ENCODE results near the gene PSEN1. TPM values are rescaled to one million over a fixed set of nuclear protein-coding genes. Genes with fewer than 3 reads are reported as not detected.
"Not testable (repeated sequence)": the region's sequence is repeated elsewhere in the genome, so short reads cannot be mapped to it uniquely, and the experiment has no call there.

PSEN1 gene
- total RNA-seq, 1 experiment from 2014 or later = 41.9 TPM

DNA sequence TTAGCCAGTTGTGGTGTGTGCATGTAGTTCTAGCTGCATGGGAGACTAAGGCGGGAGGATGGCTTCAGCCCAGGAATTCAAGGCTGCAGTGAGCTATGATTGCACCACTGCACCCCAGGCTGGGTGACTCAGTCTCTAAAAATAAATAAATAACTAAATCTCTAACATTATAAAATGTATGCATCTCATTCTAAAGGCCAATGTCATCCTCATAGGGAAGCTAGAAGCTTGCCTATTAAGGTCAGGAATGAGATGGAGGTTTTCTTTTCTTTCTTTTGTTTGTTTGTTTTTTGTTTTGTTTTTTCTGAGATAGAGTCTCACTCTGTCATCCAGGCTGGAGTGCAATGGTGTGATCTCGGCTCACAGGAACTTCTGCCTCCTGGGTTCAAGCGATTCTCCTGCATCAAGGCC lies 52.2 kb downstream of the PSEN1 start:
- BruUV-seq (replicated peaks) = no TSS peak
- peaks cover 6% of the 10 kb centered on the region for H3K36me3 ChIP-seq (ENCODE audit: insufficient read depth, low read length, poor library complexity, severe bottlenecking)
- H3K9me3 ChIP-seq (ENCODE audit: low read depth, low read length, poor library complexity, severe bottlenecking) = no peaks in the 10 kb centered on the region
- no peak overlapping the region for H3K4me3 ChIP-seq (ENCODE audit: low read depth, low read length, poor library complexity, severe bottlenecking)
- H3K27me3 ChIP-seq (replicated peaks; ENCODE audit: insufficient read depth, low read depth, low read length, poor library complexity) = no peaks in the 10 kb centered on the region
- TF ChIP-seq, protein P1, sequence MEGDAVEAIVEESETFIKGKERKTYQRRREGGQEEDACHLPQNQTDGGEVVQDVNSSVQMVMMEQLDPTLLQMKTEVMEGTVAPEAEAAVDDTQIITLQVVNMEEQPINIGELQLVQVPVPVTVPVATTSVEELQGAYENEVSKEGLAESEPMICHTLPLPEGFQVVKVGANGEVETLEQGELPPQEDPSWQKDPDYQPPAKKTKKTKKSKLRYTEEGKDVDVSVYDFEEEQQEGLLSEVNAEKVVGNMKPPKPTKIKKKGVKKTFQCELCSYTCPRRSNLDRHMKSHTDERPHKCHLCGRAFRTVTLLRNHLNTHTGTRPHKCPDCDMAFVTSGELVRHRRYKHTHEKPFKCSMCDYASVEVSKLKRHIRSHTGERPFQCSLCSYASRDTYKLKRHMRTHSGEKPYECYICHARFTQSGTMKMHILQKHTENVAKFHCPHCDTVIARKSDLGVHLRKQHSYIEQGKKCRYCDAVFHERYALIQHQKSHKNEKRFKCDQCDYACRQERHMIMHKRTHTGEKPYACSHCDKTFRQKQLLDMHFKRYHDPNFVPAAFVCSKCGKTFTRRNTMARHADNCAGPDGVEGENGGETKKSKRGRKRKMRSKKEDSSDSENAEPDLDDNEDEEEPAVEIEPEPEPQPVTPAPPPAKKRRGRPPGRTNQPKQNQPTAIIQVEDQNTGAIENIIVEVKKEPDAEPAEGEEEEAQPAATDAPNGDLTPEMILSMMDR (conservative IDR thresholded peaks at IDR 0.05; ENCODE audit: low read depth, low read length) = no peak
- TF ChIP-seq EZH2 (IDR thresholded peaks at IDR 0.05; ENCODE audit: borderline replicate concordance, low read depth, low read length, poor library complexity, severe bottlenecking) = no peak
- no peak overlapping the region for H3K27ac ChIP-seq (ENCODE audit: low read depth, low read length, poor library complexity, severe bottlenecking)
- DNase-seq (ENCODE audit: low spot score) = no peak
- intact Hi-C loops (cut with micrococcal nuclease; ENCODE audit: unreplicated experiment) = no loop called here
- CTCF ChIA-PET = no interaction called here
- POLR2A ChIA-PET (ENCODE audit: low non-redundant PET) = no interaction called here
- H3K4me1 ChIP-seq (ENCODE audit: insufficient read depth, low read length, poor library complexity, severe bottlenecking) = no peaks in the 10 kb centered on the region

DNA sequence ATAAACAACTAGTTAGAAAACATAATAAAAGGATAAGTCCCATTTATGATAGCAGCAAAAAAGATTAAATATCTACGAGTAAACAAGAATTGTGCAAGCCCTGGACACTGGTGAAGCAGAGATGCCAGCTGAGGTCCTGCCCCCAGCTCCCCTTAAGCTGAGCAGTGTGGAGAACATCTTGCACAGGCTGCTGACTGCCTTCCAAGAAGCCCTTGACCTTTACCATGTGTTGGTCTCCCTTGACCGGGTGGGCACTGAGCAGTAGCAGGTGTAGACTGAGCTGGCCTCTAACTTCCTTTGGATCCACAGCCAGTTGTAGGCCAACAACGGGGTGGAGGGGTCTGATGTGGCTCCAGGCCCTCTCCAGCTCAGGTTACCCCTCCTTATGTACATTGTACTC lies 53.3 kb downstream of the PSEN1 start:
- POLR2A ChIA-PET (ENCODE audit: low non-redundant PET) = no interaction called here
- no peaks in the 10 kb centered on the region for H3K4me1 ChIP-seq (ENCODE audit: insufficient read depth, low read length, poor library complexity, severe bottlenecking)
- BruUV-seq (replicated peaks) = no TSS peak
- H3K36me3 ChIP-seq (ENCODE audit: insufficient read depth, low read length, poor library complexity, severe bottlenecking) = peaks cover 12% of the 10 kb centered on the region
- DNase-seq (ENCODE audit: low spot score) = no peak
- TF ChIP-seq, protein P1 (conservative IDR thresholded peaks at IDR 0.05; ENCODE audit: low read depth, low read length) = no peak
- no peak for TF ChIP-seq EZH2 (IDR thresholded peaks at IDR 0.05; ENCODE audit: borderline replicate concordance, low read depth, low read length, poor library complexity, severe bottlenecking)
- CTCF ChIA-PET = no interaction called here
- H3K9me3 ChIP-seq (ENCODE audit: low read depth, low read length, poor library complexity, severe bottlenecking) = no peaks in the 10 kb centered on the region
- no peak overlapping the region for H3K4me3 ChIP-seq (ENCODE audit: low read depth, low read length, poor library complexity, severe bottlenecking)
- no peaks in the 10 kb centered on the region for H3K27me3 ChIP-seq (replicated peaks; ENCODE audit: insufficient read depth, low read depth, low read length, poor library complexity)
- H3K27ac ChIP-seq (ENCODE audit: low read depth, low read length, poor library complexity, severe bottlenecking) = no peak overlapping the region
- intact Hi-C loops (cut with micrococcal nuclease; ENCODE audit: unreplicated experiment) = no loop called here

DNA sequence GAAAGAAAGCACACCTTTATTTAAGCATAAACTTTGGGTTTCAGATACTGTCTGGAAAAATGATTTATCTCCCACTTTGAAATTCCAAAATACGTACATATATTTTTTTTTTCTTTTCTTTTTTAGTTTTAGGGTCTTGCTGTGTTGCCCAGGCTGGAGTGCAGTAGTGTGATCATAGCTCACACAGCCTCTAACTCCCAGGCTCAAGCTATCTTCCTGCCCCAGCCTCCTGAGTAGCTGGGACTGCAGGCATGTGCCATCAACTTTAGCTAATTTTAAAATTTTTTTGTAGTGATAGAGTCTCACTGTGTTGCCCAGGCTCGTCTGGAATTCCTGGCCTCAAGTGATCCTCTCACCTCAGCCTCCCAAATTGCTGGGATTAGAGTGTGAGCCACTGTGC lies 55.1 kb downstream of the PSEN1 start:
- H3K4me3 ChIP-seq (ENCODE audit: low read depth, low read length, poor library complexity, severe bottlenecking) = no peak overlapping the region
- H3K27me3 ChIP-seq (replicated peaks; ENCODE audit: insufficient read depth, low read depth, low read length, poor library complexity) = no peaks in the 10 kb centered on the region
- no peaks in the 10 kb centered on the region for H3K9me3 ChIP-seq (ENCODE audit: low read depth, low read length, poor library complexity, severe bottlenecking)
- peaks cover 12% of the 10 kb centered on the region for H3K36me3 ChIP-seq (ENCODE audit: insufficient read depth, low read length, poor library complexity, severe bottlenecking)
- ChIA-PET CTCF (no interaction called here), POLR2A (ENCODE audit: low non-redundant PET) (no interaction called here)
- no peak for DNase-seq (ENCODE audit: low spot score)
- no peak overlapping the region for H3K27ac ChIP-seq (ENCODE audit: low read depth, low read length, poor library complexity, severe bottlenecking)
- intact Hi-C loops (cut with micrococcal nuclease; ENCODE audit: unreplicated experiment) = no loop called here
- BruUV-seq (replicated peaks) = no TSS peak
- no peak for TF ChIP-seq EZH2 (IDR thresholded peaks at IDR 0.05; ENCODE audit: borderline replicate concordance, low read depth, low read length, poor library complexity, severe bottlenecking)
- TF ChIP-seq, protein P1 (conservative IDR thresholded peaks at IDR 0.05; ENCODE audit: low read depth, low read length) = no peak
- no peaks in the 10 kb centered on the region for H3K4me1 ChIP-seq (ENCODE audit: insufficient read depth, low read length, poor library complexity, severe bottlenecking)

DNA sequence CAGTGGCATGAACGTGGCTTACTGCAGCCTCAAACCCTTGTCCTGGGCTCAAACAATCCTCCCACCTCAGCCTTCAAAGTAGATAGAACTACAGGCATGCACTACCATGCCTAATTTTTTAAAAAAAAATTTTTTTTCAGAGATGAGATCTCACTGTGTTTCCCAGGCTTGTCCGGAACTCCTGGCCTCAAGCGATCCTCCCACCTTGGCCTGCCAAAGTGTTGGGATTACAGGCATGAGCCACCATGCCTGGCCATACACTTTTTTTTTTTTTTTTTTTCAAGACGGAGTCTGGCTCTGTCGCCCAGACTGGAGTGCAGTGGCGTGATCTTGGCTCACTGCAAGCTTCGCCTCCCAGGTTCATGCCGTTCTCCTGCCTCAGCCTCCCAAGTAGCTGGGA lies 58.0 kb downstream of the PSEN1 start:
- CTCF ChIA-PET; DNase-seq (ENCODE audit: low spot score); H3K4me3 ChIP-seq (ENCODE audit: low read depth, low read length, poor library complexity, severe bottlenecking); H3K27me3 ChIP-seq (replicated peaks; ENCODE audit: insufficient read depth, low read depth, low read length, poor library complexity); H3K9me3 ChIP-seq (ENCODE audit: low read depth, low read length, poor library complexity, severe bottlenecking); H3K27ac ChIP-seq (ENCODE audit: low read depth, low read length, poor library complexity, severe bottlenecking); intact Hi-C loops (cut with micrococcal nuclease; ENCODE audit: unreplicated experiment); H3K4me1 ChIP-seq (ENCODE audit: insufficient read depth, low read length, poor library complexity, severe bottlenecking); BruUV-seq (replicated peaks); POLR2A ChIA-PET (ENCODE audit: low non-redundant PET): not testable (repeated sequence)
- H3K36me3 ChIP-seq (ENCODE audit: insufficient read depth, low read length, poor library complexity, severe bottlenecking) = peaks cover 12% of the 10 kb centered on the region
